HG03442 (cell line): ENCODE results near the gene ANKRD33B.
"Not testable (repeated sequence)": the region's sequence is repeated elsewhere in the genome, so short reads cannot be mapped to it uniquely, and the experiment has no call there.

Experiments used
- ATAC-seq: cut with Tn5 transposase; IDR thresholded peaks from one replicate; pipeline ENCODE4 v1.9.1; 2021; ENCODE audit warnings: mild to moderate bottlenecking, moderate library complexity; ENCODE audit not compliant: unreplicated experiment

Gene ANKRD33B

DNA sequence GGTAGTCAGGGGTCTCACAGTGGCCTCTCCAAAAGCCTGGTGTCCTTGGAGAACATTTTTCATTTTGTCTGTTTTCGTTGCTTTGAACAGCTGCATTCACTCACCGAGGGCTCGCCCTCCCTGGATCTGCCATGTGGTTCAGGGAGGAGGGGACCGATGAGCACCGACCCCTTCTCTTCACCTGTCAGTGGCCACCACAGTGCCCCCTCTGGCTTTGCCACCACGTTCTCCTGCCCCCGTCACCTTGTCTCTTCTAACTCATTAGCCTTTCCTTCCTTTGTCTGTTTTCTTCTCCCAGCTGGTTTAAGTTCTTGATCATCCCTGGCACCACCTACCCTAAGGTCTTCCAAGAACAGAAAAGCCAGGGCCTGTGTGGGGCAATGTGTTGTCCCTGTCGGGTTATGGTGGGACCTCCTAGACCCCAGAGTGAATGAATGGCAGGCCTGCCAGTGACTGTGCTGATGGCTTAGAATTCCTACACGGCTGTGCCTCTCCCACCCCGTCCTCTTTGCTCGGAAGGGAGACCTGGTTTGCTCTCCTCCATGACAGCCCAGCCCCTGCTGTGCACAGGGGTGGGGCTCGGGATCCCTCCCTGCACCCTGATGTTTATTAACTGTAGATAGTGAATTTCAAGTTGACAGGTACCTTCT lies 90.0 kb downstream of the ANKRD33B start:
- ATAC-seq, result no peak

DNA sequence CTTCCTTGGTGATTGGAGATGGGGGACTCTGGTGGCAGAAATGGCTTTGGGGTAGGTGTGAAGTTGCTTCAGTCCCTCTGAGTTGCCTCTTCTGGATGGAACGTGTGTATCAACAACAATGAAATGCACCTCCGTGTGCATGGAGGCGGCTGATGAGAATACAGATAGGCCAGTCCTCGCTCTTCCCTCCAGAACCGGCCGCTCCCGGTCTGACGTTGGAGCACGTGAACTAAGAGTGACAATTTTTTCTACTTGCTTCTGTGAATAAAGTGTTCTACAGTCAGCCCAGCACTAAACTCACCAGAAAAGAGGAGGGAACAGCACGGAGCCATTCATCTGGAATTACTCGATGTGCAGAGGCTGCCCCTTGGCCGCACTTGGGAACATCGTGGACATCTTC lies 90.7 kb downstream of the ANKRD33B start:
- no peak for ATAC-seq

DNA sequence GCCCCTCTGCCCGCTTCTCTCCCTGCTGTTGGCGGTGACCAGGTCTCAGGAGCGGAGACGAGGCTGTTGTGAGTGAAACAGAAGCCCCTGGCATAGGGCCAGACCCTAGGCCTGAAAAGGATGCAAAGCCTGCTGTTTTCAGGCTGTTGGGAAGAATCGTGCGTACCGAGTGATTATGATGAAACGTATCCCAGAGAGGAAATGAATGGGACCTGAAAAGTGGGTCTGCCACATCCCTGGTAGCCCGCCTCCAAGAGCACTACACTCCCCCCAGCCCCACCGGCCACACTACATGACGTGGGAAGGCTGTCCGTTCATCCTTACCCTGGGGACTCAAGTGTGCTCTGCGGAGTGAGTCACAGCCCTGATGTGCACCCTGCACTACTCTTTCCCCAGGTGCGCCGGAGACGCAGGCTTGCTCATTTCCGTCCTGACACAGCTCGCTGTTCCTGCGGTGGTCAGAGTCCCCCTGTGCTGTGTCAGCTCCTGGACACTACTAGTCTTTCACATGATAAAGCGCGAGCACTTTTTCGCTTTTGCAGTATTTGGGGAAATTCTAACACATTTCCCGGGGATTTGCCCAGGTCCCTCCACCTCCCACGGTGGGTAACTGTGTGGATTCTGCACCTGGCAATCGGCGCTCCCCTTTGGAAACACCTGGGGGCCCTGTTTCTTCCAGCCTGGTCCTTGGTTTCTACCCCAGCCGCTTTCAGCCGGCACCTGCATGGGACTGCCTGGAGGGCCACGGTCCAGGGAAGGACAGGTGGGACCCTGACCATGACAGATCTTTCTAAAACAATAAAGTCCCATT lies 91.5 kb downstream of the ANKRD33B start:
- ATAC-seq, result no peak

DNA sequence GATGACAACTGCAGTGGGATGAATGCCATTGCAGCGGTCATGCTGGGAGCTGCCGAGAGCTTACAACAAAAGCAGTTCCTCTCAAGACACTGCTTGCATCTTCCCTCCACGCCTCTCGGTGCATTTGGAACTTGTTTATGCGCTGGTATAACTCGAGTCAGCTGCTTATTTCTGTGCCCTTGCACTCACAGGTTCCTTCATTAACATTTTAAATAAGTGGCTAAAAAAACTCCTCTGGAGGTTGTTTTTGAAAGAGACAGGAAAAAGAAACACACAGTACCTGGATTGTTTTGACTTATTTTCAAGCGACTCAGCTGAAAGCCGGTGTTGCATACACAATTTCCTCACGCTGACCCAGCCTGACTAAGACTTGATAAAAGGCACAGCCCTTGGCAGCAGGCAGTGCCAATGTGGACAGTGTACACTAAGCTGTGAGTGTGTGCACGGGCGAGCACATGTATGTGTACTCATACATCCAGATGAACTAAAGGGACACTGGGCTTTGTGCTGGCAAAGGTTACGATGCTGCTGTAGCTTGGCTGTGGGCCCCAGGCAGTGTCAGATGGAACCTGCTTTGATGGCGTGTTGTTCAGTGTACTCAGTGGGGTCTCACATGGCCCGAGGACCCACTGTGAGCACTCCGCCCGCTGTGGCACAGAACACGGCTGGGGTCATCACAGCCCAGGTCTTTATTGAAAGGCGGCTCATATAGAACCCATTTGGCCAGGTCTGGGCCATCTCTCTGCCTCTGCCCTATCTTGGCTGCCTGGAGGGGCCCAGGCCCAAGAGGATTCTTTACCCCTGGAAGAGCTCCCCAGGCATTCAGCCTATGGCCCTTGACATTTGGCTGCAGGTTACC lies 92.3 kb downstream of the ANKRD33B start:
- ATAC-seq, result no peak

DNA sequence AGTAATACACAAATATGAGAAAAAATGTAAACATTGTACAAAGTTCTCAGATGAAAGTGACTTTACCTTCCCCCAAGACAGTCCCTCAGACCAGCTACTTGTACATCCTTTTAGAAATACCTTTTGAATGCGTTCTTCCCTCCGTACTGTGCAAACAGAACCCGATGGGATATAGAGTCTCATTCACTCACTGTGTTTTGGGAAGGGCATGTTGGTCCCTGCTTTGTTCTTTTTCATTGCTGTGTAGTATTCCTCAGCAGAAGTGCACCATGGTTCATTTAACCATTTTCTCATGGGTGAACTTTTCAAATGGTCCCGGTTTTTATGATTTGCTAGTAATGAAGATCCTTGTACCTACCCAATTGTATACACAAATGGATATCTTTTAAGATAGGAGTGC lies 94.4 kb downstream of the ANKRD33B start:
- no peak for ATAC-seq

DNA sequence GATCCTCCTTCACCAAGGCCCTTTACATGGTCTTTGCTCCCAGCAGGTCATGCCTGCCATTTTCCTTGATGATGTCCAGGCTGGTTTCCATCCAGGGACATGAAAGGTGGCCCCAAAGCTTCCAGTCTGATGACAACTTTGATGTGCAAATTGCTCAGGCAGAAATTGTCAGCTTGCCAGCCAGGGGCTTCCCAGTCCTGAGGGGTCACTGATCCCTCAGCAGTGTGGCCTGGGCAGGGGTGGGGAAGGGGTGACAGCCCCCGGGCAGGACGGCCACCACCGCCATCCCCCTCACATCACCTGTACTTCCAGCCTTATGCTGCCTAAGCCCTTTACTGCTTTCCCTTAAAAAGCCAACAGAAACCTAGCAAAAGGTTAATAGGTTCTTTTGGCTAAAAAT lies 96.3 kb downstream of the ANKRD33B start:
- ATAC-seq, result no peak

DNA sequence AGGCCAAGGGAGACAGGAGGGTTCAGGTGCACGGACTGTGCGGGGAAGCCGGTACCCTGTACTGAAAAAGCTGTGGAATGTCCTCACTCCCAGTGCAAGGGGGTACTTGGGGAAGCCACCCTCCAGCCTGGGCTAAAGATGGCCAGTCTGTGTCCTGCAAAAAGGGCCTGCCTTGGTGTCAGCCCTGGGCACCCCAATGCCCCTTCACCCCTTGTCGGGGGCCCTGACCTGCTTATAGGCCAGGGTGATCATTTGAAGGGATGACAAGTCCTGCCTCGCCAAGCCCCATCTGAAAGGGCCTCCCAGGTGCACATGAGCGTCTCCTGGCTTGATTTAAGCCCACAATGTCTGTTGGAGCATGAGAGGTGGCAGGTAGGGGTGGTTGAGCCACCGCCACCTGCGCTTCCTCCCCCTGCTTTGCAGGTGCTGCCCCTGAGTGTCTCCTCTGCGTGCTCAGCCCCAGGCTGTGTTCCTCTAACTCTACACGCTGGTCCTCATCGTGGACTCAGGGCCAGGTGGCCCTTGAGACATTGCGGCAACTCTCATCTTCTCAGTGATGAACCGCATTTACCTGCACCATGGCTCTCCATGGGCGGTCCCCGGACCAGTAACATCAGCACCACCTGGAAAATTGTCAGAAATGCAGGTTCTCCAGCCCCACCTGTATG lies 97.0 kb downstream of the ANKRD33B start:
- no peak for ATAC-seq

DNA sequence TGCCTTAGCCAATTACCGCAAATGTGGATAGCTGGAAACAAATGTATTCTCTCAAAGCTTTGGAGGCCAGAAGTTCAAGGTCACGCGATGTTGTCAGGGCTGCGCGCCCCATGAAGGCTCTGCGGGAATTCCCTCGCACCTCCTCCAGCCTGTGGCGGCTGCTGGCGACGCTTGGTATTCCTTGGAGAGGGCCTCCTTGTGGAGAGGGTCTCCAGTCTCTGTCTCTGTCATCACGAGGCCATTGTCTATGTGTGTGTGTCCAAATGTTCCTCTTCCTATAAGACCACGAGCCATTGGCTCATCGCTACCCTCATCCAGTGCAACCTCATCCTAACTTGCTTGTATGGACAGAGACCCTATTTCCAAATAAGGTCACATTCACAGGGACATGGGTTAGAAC lies 97.5 kb downstream of the ANKRD33B start:
- no peak for ATAC-seq

DNA sequence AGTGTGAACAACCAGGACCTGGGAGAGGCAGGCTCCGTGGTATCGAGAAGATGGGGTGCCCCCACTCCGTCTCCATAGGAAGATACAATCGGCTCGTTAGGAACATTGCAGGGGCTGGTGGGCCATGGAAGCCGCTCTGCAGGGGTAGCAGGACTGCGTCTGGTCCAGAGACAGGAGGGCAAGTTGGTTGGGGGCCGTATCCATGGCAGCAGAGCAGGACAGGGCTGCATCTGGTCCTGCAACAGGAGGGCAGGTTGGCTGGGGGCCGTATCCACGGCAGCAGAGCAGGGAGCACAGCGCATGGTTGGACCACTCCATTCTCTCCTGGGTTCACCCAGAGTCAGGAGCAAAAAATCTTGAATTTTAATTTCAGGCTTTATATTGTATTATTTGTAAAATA lies 98.2 kb downstream of the ANKRD33B start:
- ATAC-seq, result no peak

DNA sequence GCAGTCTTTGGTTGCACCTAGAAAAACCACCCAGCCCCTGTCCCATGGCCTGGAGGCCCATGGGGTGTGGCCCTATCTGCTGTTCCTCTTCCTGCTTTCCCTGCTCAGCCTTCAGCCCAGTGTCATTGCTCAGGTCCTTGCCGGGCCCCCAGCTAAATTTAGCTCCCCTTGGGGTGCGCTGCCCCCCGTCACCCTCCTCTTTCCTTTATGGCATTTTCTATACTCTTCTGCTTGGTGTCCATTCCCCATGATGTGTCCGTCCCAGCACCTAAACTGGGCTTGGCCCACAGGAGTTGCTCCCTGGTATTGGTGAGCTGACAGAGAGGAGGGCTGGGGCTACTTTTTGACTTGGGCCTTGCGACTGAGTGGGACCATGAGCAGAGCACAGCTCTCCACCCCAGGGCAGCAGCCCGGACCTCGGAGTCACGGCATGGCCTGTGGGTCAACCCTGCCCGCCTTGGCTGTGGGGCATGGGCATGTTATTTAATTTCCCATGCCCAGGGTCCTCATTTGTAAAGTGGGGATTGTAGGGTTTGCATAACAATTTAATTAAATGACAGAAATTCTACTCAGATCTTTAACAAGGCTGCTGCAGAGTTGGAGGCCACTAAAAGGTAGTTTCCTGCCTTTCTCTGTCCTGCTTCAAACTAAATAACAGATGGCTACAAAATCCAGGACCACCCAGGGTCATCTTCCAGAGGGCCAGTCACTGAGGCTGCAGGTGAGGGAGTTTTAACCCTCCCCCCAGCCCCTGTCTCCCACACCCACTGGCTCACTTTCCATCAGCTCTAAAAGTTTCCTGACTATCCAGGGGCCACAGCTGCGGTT lies 99.0 kb downstream of the ANKRD33B start:
- no peak for ATAC-seq

DNA sequence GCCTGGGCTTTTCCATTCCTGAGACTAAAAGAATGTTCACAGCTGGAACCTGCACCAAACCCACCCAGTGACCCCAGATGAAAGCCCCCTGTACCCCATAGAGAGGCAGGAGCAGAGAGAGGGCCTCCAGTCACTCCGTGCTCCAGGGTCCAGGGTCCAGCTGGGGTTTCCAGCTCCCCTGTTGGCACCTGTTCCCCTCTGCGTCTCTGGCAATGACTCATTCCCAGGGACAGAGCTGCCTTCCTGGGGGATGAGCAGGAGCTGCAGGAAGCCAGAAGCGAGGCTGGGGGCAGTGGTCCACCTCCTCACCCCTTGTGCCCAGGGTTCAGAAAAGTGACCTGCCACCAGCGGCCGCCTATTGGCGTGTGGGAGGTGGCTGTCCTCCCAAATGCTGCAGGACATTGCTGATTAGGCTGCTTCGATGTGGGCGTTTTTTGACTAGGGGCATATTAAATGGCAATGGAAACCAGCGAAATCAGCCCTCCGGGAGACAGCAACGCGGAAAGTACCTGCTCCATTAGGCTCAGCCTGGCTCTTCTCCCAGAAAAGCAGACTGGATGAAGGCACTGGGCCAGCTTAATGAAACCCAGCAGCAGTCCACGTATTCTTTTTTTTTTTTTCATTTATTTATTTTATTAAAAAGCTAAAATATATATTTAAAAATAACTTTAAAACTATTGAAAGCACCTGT lies 99.8 kb downstream of the ANKRD33B start:
- ATAC-seq, result no peak

DNA sequence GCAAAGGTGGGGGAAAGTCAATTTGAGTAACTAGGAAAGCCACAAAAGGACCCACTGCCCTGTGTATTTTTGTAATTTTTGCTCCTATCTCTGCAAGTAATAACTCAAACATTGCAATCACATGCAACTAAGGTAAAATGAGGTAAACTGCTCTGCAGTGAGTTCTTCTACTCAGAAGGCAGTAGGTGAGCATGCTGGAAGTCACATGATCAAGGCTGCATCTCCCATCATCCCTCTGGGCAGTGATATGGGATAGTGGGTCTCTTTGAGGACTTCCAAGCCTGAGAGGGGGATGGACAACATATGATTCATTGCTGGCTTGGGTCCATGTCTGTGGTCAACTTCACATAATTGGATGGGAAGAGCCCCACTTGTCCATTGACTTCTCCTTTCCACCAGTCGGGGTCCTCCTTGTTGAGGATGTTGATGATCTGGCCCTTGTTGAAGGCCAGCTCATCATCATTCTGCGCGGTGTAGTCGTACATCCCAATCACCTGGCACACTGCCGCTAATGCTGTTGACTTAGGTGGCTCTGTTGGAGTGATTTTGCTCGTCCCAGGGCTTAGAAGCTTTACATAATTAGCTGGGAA lies 100.4 kb downstream of the ANKRD33B start:
- not testable (repeated sequence) for ATAC-seq

DNA sequence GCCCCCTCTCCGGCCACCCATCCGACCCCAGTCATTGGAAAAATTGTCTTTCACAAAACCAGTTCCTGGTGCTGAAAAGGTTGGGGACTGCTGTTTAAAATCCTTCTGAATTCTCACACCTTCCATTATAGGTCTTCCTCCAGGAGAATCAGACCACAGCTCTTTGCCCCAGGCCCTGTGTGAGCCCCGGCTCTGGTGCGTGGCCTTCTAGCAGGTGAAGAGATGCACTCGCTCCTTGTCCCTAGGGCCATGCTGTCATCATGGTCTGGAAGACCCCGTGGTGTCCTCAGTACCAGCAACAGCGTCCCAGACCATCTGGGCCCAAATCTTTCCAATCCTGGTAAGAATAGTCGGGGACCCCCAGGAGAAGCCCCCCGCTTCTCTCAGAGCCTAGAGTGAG lies 101.9 kb downstream of the ANKRD33B start:
- no peak for ATAC-seq

DNA sequence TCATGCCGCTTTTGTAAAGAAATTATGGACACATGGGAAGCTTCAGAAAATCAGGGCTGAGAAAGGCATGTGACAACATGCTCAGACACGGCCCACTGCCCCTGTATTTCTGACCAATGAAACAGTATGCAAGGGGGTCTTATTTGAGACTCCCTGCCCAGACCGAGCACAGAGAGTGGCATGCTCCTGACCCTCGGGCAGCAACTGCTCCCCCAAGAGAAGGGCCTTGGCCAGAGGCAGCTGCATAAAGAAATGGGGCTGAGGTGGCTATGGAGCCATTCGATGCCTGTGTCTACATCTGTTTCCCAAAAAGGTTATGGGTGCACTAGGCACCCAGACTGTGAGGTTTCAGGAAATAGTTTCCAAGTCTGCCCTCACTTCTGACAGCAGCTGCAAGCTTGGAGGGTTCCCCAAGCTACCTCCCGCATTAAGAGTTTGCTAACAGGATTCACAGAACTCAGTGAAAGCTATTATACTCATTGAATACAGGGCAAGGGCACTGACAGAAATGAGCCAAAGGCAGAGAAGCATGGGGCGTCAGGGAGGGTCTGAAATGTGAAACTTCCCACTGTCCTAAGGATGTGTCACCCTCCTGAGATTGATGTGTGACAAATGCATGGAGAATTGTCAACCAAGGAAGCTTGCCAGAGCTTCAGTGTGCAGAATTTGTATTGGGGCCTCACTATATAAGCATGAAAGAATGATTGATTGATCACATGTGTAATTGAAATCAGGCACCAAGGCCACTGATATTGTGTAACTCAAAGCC lies 102.8 kb downstream of the ANKRD33B start:
- no peak for ATAC-seq

DNA sequence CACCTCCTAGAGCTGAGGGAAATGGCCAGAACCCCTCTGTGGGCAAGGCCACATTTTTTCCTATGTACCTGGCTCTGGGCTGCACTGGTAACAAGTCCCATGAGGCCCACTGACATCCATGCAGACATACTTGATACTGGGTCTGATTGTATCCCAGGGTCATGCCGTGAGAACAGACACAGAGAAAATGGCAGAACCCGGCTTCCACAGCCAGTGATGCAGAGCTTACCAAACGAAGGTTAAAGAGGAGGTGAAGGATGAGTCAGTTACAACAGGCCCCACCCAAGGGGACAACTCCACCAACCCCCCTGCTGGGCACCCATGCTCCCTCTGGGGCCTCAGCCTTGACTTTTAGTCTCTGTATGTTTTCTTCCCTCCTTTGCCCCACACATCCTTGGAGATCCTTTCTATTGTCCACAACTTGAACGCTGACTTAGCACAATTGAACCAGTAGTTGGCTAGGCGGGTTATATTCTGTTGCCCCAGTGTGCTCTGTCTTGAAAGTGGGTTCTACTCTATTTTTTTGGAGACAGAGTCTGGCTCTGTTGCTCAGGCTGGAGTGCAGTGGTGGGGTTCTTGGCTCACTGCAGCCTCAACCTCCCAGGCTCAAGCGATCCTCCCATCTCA lies 103.7 kb downstream of the ANKRD33B start:
- ATAC-seq, result no peak

DNA sequence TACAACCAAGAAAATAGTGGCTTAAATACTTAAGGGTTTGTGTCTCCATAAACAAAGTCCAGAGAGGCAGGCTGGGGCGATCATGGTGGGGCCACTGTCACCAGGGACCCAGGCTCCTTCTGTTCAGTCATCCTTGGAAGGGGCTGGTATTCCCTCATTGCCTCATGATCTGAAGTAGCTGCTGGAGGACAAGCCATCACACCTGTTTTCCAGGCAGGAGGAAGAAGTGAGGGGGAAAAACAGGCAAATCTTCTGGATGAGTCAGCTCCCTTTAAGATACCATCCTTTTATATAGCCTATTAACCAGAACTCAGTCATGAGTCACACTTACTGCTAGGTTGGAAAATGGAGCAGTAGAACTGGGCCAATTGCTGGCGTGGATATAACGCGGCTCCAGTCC lies 104.8 kb downstream of the ANKRD33B start:
- no peak for ATAC-seq

DNA sequence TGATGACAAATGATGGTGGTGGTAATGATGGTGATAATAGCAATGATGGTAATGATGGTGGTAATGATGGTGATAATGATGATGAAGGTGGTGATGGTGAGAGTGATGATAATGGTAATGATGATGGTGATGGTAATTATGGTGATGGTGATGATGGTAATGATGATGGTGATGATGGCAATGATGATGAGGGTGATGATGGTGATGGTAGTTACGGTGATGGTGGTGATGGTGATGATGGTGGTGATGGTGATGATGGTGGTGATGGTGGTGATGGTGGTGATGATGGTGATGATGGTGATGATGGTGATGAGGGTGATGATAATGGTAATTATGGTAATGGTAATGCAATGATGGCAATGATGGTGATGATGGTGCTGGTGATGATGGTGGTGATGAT lies 106.1 kb downstream of the ANKRD33B start:
- ATAC-seq, result no peak
